ENCODE measurements around the gene EXD3.
"Not testable (repeated sequence)": the region's sequence is repeated elsewhere in the genome, so short reads cannot be mapped to it uniquely, and the experiment has no call there.

Gene EXD3

DNA sequence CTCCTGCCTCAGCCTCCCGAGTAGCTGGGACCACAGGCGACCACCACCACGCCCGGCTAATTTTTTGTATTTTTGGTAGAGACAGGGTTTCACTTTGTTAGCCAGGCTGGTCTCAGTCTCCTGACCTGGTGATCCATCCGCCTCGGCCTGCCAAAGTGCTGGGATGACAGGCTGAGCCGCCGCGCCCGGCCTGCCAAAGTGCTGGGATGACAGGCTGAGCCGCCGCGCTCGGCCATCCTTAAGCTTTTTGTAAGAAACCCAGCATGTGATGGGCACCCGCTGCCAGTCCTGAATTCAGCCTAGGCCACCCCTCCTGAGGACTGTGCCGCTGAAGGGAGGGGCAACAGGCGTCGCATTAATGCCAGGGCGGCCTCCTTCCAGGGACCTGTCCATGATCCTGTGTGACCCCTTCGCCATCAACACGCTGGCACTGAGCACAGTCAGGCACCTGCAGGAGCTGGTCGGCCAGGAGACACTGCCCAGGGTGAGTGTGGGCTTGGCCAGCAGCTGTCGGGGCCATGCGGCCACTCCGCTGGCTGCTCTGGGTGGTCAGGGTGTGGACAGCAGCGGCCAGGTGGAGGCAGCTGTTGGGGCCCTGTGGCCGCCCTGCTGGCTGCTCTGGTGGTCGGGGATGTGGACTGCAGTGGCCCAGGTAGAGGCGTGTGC lies 157.3 kb downstream of the EXD3 start:
- DNase-seq: no peak

DNA sequence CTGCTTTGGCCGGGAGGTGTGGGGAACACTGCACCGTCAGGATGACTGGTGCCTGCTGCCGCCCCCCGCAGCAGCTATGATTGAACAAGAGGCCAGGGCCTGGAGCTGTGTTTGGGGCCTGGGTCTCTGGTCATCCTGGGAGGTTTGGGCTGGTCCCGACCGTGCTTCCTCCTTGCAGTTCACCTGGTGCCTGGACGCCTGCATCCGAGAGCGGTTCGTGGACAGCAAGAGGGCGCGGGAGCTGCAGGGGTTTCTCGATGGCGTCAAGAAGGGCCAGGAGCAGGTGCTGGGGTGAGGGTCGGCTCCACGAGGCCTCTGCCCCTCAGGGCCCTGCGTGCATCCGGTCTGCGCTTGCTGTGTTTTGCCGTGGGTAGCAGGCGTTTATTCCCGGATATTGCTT lies 158.9 kb downstream of the EXD3 start:
- no peak for DNase-seq

DNA sequence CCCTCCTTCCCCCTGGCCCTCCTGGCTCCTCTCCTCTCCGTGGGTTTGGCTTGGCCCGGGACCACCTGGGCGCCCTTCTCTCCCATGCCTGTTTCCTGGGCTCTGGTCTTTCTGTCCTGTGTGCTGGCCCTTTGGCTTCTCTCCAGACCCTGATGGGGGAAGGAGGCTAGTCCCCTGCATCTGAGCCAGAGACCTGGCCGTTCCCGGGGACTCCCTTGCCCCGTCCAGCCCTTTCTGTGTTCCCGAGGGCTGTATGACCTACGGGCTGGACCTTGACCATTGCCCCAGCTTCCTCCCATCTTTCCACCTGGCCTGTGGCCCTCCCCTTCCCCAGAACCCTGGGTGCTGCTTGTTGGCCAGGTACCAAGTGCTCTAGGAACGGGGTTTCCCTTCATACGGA lies 159.5 kb downstream of the EXD3 start:
- DNase-seq: no peak

DNA sequence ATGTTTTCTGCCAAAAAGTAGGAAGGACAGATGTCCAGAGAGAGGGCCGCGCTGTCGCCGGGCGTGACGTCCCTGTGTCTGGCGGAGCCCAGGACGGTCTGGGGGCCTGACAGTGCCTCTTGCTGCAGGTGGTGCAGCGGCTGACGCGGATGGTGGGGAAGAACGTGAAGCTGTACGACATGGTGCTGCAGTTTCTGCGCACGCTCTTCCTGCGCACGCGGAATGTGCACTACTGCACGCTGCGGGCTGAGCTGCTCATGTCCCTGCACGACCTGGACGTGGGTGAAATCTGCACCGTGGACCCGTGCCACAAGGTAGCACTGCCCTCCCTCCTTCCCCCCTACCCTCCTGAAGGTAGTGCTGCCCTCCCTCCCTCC lies 160.1 kb downstream of the EXD3 start:
- no peak for DNase-seq

DNA sequence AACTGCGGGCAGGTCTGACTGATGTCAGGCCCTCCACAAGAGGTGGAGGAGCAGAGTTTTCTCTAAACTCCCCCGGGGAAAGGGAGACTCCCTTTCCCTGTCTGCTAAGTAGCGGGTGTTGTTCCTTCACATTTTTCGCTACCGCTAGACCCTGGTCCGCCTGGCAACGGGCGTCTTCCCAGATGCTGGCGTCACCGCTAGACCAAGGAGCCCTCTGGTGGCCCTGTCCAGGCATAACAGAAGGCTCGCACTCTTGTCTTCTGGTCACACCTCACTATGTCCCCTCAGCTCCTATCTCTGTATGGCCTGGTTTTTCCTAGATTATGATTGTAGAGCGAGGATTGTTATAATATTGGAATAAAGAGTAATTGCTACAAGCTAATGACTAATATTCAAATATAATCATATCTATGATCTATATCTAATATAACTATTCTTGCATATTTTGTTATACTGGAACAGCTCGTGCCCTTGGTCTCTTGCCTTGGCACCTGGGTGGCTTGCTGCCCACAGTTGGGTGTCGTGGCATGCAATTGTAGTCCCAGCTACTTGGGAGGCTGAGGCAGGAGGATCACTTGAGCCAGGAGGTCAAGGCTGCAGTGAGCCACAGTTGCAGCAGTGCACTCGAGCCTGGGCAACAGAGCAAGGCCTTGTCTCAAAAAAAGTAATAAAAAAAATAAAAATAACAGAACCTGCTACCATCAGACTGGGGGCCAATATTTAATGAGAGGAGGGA lies 160.6 kb downstream of the EXD3 start:
- DNase-seq: not testable (repeated sequence)

All from bone marrow (tissue), 2 donors.